T-helper 2 cell (primary cell): ENCODE data around the gene PGD.

Experiments used
- DNase-seq, 5 experiments: peaks; one replicate each; pipeline versions ENCODE4 v3.0.0 to v3.0.0-alpha.2; 2012 to 2022

PGD gene

DNA sequence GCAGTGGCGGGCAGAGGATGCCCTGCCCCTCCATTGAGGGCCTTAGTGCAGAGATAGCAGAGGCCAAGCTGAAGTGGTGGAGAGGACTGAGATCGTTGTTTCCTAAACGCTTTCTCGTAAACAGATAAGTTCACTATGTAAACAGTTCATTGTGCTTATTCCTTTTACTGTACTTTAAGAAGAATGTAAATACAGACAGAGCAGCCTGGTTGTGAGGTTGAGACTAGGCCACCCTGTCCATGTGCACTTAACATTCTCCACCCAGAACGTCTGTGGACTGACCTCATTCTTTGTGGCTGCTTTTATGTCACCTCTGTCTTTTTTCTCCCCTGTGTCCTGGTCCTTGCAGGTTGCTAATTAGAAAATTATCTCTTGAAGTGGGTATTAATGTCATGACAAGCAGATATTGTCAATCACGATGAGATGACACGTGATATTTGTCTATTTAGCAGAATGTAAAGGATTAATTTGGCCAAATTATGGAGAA, 39.9 kb downstream of the PGD start:
- no peak for DNase-seq

DNA sequence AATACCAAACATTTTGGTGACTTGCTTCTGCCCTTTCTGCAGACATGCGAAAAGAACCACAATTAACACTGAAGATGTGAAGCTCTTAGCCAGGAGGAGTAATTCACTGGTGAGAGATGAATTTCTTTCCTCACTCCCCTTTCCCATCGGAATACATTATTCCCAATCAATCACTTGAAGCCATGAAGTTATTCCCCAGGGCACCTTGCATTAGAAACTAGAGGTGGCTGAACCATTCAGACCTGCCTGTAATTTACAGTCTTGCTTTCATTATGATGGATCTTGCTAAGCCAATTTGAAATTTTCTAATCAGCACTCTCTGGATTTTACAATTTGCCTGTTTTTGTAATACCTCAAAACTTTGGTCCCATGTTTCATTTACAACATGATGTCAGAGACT, 41.4 kb downstream of the PGD start:
- DNase-seq, result no peak

DNA sequence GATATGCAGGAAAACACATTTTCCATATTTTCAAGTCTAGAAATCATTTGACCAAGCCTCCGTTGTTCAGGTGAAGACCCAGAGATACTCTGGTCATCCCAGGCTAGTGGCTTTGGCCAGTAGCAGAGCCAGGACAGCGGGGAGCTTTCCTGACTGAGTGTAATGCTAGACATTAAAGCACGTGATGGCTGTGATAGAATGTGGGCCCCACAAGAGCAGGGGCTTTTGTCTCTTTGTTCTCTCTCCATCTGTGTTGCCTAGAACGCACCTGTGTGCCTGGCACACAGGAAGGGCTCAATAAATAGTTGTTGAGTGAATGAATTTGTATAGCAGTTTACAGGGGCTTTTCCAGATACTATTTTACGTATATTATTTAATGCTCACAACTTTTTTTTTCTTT, 41.9 kb downstream of the PGD start:
- no peak for DNase-seq

DNA sequence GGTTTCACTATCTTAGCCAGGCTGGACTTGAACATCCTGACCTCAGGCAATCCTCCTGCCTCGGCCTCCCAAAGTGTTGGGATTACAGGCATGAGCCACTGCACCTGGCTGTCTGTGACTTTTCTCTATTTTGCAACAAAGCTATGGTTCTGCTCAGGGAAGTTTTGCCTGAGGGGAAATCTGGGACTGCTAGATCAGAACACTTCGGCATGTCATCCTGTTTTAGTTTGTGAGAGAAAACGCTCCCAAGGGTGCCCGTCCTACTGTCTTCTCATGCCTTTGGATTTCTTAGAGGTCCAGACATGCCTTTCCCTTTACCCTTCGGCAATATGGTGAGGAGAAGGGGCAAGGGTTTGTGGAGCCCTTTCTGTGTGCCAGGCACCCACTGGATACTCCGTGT, 45.4 kb downstream of the PGD start:
- no peak for DNase-seq

DNA sequence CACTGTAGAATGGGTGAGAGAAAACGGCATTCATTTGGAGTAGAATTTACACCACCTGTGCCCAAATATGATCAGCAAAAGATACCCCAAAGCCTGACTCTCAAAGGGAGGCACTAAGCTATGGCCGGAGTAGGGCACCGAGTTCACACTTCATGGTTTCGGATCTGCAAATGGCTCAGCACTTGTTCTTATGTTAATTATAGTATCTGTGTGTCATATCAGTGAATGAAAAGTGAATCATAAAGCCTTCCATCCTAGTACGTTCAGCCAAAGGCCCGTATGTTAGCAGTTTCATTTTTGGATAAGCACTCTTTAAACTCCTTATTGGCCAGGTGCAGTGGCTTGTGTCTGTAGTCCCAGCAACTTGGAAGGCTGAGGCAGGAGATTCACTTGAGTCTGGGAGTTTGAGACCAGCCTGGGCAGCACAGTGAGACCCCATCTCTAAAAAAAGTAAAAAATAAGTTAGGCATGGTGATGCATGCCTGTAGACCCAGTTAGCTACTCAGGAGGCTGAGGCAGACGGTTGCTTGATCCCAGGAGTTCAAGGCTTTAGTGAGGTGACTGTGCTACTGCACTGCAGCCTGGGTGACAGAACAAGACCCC, 46.0 kb downstream of the PGD start:
- peak in 1 of 5 experiments; percentile 20 for DNase-seq

DNA sequence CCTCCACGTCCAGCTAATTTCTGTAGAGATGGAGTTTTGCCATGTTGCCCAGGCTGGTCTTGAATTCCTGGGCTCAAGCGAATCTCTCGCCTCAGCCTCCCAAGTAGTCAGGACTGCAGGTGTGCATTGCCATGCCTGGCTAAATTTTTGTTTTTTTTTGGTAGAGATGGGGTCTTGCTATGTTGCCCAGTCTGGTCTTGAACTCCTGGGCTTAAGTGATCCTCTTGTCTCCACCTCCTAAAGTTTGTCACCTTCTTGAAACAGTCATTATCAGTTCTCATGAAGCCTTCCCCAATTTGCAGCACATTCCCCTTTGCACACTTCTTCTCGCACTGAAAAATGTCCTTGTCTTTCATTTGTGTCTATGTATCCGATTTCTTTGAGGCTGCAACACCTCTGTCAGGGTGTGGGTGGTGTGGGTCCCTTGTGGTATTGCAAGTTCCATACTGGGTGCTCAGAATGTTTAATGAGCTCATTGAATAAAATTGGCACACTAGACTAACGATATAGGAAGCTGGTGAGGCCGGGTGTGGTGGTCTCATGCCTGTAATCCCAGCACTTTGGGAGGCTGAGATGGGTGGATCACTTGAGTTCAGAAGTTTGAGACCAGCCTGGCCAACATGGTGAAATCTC, 48.0 kb downstream of the PGD start:
- no peak for DNase-seq

DNA sequence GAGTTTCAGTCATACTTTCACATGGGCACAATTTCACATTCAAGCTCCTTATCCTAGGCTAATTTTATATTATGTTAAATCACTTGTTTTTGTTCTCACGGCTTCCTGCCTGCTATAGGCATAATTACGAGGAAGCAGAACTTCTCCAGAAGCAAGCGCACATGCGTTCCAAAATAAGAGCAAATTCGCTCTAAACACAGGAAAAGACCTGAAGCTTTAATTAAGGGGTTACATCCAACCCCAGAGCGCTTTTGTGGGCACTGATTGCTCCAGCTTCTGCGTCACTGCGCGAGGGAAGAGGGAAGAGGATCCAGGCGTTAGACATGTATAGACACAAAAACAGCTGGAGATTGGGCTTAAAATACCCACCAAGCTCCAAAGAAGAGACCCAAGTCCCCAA, 50.9 kb downstream of the PGD start, which contains the start of gene CORT:
CORT (plus strand) TSS at position 281 of the 400 bp plus-strand sequence. CDS start 193 bp downstream, outside the sequence.
- no peak for DNase-seq

DNA sequence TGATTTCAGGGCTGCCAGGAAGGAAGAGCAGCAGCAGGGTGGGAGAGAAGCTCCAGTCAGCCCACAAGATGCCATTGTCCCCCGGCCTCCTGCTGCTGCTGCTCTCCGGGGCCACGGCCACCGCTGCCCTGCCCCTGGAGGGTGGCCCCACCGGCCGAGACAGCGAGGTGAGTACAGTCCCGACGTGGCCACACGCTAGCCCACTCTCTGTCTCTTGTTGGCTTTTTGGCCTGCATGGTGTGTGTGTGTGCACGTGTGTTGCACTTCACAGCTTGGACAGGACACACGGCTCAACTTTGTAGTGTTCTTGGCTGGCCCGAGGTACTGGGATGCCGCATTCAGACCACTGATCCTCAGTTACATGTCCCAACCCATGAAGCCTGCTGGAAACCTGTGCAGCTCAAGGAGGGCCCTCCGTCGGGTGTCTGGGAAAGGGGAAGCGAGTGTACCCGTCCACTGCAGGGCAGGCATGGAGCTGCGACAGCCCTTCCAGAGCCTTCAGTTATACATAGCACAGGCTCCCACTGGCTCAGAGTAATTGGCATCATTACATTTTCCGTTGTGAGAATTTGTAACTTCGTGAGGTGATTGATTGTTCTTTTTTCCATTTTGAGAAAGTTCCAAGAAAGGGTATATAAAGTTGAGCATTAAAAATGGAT, 51.4 kb downstream of the PGD start:
- no peak for DNase-seq

DNA sequence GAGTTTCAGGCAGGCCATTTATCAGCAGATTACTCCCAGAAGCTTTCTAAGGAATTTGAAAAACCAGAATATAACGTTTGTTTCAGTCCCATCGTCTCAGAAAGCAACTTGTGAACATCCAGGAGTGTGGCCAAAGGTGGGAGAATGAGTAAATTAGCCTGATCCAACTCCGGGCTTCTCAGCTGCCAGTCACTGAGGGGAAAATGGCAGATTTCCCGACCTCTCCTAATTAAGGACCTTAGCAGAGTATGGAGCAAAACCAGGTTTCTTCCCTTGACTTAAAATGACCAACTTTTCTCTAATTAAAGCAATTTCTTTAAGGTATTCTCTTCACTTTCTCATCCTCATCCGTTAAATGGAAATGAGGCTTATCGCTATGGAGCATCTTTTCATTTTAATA, 52.0 kb downstream of the PGD start:
- DNase-seq, result no peak

DNA sequence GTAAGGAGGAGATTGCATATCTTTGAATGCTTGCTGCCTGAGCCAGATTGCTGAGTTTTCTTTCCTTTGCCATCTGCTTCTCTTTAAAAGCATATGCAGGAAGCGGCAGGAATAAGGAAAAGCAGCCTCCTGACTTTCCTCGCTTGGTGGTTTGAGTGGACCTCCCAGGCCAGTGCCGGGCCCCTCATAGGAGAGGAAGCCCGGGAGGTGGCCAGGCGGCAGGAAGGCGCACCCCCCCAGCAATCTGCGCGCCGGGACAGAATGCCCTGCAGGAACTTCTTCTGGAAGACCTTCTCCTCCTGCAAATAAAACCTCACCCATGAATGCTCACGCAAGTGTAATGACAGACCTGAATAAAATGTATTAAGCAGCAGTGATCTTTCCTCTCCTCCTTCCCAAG, 52.4 kb downstream of the PGD start:
- no peak for DNase-seq

DNA sequence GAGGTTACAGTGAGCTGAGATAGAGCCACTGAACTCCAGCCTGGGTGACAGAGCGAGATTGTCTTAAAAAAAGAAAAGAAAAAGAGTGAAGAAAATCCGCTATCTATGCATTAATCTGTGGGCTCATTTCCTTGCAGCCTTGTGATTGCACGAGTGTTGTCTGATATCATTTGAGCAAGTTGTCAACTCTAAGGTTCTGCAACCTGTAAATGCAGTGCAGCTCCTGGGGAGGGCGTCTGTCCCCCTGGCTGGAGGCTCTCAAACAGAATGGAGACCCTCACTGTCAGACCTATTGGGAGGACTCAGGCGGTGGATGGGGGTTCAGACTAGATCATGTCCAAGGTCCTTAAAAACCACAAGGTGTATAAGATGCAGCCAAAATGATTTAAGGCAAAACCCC, 57.2 kb downstream of the PGD start:
- DNase-seq, result peak in 1 of 5 experiments; percentile 23

DNA sequence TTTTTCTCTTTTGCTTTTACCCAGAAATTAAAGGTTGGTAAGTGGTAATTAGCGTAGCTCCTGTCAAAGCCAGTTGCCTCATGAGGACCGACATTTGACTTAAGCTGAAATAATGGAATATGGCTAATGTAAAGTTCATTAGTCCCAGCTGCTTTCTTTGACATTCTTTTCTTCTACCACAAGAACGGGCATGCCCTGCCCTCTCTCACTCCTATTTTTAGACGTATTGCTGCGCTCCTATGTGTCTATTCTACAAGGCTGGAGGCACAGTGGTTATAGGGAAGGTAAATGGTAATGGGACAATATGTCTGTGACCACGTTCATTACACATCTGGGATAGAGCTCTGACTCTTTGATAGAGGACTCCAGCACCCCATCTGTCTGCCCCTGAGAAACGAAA, 57.8 kb downstream of the PGD start:
- DNase-seq, result no peak

DNA sequence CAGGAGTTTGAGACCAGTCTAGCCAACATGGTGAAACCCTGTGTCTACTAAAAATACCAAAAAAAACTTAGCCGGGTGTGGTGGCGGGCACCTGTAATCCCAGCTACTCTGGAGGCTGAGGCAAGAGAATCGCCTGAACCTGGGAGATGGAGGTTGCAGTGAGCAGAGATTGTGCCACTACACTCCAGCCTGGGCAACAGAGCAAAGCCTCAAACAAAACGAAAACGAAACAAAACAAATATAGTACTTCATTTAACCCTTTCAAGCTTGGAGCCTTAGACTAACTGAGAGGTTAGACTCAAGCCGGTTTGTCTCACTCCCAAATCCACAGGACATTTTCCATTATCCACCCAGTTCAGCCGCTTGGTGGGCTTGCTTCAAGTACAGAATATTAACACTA, 58.6 kb downstream of the PGD start:
- DNase-seq, result peak in 1 of 5 experiments; percentile 39

DNA sequence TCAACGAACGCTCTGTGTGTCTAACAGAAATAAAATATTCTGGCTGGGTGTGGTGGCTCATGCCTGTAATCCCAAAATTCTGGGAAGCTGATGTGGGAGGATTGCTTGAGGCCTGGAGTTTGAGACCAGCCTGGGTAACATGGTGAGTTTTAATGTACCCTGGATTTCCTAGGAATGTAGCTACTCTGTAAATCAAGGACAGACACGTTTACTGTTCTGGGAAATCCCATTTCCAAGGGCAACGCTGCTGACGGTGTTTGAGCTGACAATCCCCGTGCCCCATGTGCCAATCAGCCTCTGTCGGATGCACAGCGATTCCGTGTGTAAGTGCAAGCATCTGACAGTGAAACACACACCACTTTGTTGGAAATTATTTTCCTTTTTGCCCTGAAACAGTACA, 59.0 kb downstream of the PGD start:
- DNase-seq, result no peak

DNA sequence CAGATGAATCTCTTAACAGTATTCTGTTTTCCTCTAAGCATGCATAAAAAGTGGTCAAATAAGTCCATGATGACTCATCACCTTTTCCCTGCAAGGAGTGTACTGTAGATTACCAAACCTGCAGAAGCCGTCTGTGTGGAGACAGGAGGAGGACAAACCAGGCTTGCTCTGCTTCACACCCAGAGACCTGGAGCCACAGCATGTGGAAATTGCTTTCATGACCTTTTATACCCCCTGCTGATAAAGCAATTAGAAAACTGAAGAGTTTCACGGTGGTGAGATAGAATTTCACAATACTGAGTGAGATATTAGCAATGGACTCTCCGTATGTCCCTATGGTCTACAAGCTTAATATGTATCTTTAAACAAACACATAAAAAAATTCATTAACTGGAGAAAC, 60.3 kb downstream of the PGD start:
- no peak for DNase-seq

DNA sequence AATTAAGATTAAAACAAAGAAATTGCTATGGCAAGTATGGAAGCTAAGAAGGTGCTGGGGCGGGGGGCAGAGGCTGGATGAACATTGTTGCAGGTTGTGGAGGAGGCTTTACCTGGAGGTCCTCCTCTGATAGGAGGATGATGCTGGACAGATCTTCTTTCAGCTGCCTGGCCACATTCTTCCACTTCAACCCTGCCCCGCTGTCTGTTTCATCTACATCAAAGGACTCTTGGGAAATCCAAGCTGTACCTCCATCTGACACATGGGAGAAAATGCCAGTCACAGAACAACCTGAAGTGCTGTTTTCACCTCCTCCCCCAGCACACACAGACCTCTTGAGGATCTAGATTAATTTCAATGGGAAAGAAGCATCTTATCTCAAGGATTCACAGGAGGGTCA, 68.2 kb downstream of the PGD start:
- no peak for DNase-seq

DNA sequence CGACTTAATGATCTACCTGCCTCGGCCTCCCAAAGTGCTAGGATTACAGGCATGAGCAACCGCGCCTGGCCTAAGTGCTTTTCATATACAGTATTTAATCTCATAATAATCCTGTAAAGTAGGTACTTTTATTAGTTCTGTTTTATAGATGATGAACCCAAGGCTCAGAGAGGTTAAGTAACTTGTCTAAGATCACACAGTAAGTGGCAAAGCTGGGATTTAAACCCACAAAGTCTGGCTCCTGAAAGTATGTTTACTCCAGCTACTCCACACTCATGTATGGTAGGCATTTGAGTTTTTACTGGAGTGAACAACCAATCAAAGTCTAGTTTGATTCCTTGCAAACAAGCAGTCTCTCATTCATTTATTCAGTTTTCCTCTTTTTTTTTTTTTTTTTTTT, 71.2 kb downstream of the PGD start:
- no peak for DNase-seq
